Measurements from ENCODE around the gene SLC15A1.

SLC15A1 gene, protein sequence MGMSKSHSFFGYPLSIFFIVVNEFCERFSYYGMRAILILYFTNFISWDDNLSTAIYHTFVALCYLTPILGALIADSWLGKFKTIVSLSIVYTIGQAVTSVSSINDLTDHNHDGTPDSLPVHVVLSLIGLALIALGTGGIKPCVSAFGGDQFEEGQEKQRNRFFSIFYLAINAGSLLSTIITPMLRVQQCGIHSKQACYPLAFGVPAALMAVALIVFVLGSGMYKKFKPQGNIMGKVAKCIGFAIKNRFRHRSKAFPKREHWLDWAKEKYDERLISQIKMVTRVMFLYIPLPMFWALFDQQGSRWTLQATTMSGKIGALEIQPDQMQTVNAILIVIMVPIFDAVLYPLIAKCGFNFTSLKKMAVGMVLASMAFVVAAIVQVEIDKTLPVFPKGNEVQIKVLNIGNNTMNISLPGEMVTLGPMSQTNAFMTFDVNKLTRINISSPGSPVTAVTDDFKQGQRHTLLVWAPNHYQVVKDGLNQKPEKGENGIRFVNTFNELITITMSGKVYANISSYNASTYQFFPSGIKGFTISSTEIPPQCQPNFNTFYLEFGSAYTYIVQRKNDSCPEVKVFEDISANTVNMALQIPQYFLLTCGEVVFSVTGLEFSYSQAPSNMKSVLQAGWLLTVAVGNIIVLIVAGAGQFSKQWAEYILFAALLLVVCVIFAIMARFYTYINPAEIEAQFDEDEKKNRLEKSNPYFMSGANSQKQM

DNA sequence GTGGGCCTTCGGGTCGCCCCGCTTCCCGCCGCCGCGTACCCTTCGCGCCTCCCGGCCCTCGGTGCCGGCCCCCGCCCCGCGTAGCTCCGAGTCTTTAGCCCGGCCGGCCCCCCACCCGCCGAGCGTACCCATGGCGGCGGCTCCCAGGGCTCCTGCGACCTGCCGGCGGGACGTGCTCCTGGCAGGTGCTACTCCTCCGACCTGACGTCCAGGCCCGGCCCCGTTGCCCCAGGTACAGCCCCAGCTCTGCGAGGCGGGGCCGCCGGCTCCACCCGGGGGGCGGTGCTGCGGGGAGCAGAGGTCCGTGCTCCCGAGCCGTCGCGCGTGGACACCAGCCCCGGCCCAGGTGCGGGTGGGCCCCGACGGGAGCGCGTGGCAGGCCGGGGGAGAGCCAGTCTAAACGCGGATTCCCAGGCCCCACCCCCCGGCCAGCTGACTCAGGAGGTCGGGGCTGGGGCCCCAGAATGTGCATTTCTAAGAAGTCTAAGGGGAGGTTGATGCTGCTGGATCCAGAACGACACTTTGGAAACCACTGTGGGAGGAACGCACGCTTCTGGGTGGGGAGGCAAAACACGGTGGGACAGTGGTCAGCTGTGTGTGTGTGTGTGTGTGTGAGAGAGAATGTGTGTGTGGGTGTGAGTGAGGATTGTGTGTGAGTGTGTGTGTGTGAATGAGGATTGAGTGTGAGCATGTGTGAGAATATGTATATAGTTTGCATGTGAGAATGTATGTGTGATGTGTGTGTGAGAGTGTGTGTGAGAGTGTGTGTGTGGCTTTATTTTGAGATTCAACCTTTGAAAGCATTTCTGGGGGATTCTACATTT, at the start of gene SLC15A1:
TSS of gene SLC15A1 (minus strand) at position 206 of the 824 bp plus-strand sequence. CDS start at position 132, 74 bp downstream.
- H3K4me3 ChIP-seq (ENCODE audit: low read depth in 1 of 2, low read length in 1 of 2), result no peak within 1 kb of the TSS
- H3K9me3 ChIP-seq, result no peaks in the 10 kb centered on the region
- H3K36me3 ChIP-seq, result no peaks in the 10 kb centered on the region
- TF ChIP-seq, protein P1, sequence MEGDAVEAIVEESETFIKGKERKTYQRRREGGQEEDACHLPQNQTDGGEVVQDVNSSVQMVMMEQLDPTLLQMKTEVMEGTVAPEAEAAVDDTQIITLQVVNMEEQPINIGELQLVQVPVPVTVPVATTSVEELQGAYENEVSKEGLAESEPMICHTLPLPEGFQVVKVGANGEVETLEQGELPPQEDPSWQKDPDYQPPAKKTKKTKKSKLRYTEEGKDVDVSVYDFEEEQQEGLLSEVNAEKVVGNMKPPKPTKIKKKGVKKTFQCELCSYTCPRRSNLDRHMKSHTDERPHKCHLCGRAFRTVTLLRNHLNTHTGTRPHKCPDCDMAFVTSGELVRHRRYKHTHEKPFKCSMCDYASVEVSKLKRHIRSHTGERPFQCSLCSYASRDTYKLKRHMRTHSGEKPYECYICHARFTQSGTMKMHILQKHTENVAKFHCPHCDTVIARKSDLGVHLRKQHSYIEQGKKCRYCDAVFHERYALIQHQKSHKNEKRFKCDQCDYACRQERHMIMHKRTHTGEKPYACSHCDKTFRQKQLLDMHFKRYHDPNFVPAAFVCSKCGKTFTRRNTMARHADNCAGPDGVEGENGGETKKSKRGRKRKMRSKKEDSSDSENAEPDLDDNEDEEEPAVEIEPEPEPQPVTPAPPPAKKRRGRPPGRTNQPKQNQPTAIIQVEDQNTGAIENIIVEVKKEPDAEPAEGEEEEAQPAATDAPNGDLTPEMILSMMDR (IDR thresholded peaks at IDR 0.05), result no peak
- H3K27ac ChIP-seq, result no peak within 1 kb of the TSS
- no peaks in the 10 kb centered on the region for H3K4me1 ChIP-seq (ENCODE audit: control insufficient read depth in 1 of 2, insufficient read depth in 1 of 2, low read depth in 1 of 2, low read length in 1 of 2)
- H3K27me3 ChIP-seq, result peaks cover 75% of the 10 kb centered on the region

DNA sequence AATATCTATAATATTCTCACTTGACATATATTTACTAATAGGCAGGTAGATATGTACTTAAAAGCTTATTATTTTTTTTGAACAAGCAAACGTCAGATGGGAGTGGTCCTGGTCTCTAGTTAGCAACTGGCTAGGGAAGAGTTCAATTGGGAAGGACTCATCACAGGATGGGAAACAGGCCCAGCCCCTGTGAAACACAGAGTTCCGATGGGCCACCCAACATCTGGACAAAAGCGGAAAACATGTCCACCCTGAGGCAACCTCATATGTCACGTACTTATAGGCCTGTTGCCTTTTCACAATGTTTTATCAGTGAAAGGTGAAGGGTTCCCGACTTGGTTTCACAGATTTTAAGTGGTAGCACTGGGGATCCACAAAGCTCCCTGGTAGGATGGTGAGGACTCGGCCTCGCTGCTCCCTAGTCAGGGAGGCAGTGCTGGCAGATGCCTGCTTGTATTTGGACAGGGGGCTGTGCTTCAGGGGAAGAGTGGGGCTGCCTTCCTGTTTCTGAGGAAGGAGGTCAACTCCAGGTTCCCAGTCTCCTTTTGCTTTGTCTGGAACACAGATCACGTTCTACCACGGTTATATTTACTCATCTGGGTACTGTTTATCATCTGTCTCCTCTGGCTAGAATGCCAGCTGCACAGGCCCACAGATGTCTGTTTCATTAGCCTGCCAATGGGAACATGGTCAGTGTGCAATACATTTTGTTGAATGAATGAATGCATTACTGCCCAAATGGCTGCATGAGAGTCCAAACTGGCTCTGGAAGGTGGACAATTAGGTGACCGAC, 49.4 kb upstream of the SLC15A1 start:
- no peak overlapping the region for H3K4me3 ChIP-seq (ENCODE audit: low read depth in 1 of 2, low read length in 1 of 2)
- no peaks in the 10 kb centered on the region for H3K4me1 ChIP-seq (ENCODE audit: control insufficient read depth in 1 of 2, insufficient read depth in 1 of 2, low read depth in 1 of 2, low read length in 1 of 2)
- TF ChIP-seq, protein P1 (IDR thresholded peaks at IDR 0.05), result no peak
- H3K27me3 ChIP-seq, result no peaks in the 10 kb centered on the region
- H3K9me3 ChIP-seq, result no peaks in the 10 kb centered on the region
- H3K27ac ChIP-seq, result no peak overlapping the region
- H3K36me3 ChIP-seq, result no peaks in the 10 kb centered on the region

DNA sequence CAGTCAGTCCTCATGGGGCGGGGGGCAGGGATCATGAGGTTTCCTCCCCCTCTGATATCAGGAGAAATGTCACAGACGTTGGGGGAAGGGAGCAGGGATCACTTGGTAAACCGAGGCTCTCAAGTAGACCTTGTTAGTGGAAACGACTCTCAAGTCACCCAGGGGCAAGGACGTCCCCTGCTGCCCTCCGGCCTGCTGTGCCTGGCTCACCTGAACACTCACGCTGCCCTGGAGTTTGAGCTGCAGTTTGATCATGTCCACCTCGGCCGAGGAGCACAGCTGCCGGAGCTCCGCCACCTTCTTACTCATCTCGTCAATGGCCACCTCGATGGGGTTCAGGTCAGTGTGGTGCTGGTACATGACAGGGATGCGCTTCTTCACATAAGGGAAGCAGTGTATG, 47.6 kb upstream of the SLC15A1 start:
- no peaks in the 10 kb centered on the region for H3K4me1 ChIP-seq (ENCODE audit: control insufficient read depth in 1 of 2, insufficient read depth in 1 of 2, low read depth in 1 of 2, low read length in 1 of 2)
- no peaks in the 10 kb centered on the region for H3K36me3 ChIP-seq
- no peak overlapping the region for H3K4me3 ChIP-seq (ENCODE audit: low read depth in 1 of 2, low read length in 1 of 2)
- TF ChIP-seq, protein P1 (IDR thresholded peaks at IDR 0.05), result no peak
- H3K27ac ChIP-seq, result no peak overlapping the region
- H3K9me3 ChIP-seq, result no peaks in the 10 kb centered on the region
- H3K27me3 ChIP-seq, result peaks cover 2% of the 10 kb centered on the region

DNA sequence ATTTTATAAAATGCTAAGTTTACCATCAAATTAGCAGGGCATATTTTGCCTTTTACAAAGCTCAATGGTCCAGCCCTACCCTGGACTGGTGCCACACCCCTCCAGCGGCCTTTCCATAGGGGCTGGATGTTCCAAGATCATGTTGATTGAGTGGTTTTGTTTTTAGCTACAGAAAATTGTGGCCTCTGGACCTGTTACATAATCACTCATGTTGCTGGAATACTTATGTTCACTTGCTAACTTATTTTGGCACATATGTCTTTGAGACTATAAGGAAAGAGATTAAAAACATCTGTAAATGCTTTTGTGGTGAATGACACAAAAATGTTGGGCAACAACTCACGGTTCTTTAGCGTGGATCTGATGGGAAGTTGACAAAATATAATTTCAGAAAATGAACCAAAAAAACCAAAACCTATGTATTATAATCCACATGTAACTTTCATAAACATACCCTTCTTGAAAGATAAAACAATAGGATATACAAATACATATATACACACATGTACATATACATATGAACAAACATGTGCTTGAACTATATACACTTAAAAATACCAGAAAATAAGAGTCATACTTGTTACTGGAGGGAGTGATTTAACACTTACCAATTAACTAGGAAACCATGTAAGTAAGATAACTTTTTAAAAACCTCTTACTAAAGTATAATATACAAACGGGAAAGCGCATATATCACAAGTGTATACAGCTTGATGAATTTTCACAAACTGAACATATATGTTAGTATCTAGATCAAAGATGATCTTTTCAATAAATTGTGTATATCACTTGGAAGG, 46.6 kb upstream of the SLC15A1 start:
- Histone ChIP-seq H3K9me3 (no peaks in the 10 kb centered on the region), H3K4me3 (ENCODE audit: low read depth in 1 of 2, low read length in 1 of 2) (no peak overlapping the region), H3K27me3 (peaks cover 3% of the 10 kb centered on the region), H3K27ac (no peak overlapping the region), H3K4me1 (ENCODE audit: control insufficient read depth in 1 of 2, insufficient read depth in 1 of 2, low read depth in 1 of 2, low read length in 1 of 2) (no peaks in the 10 kb centered on the region), H3K36me3 (no peaks in the 10 kb centered on the region)
- TF ChIP-seq, protein P1 (IDR thresholded peaks at IDR 0.05), result no peak

Measured in neutrophil (primary cell).